ENCODE data around the gene STKLD1.

DNA sequence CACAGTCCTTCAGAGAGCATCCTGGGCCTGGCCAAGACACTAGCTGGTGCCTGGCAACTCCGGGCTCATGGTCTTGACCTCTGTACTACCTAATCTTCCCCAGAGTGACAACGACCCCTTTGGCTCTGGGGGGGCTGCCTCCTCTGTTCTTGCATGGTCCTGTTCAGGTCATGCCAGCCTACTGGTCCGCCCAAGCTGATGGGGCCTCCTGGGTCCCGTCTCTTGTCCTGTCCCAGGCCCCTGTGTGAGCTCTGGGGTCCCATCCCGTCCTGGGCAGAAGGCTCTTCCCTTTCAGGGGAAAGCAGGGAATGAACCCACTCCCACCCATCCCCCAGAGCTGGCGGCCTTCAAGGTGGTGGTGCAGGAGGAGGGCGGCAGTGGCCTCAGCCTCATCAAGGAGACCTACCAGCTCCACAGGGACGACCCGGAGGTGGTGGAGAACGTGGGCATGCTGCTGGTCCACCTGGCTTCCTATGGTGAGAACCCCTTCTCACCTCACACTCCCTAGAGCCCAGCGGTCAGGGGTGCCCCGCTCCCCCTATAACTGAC lies 28.4 kb downstream of the STKLD1 start:
- TF ChIP-seq ARNT (IDR thresholded peaks at IDR 0.05) (no peak), FOXM1 (IDR thresholded peaks at IDR 0.05; ENCODE audit: borderline replicate concordance) (no peak), SUZ12 (IDR thresholded peaks at IDR 0.05) (no peak), ELF4 (IDR thresholded peaks at IDR 0.05) (no peak), ZNF384 (IDR thresholded peaks at IDR 0.05) (no peak), HDGF (IDR thresholded peaks at IDR 0.05; ENCODE audit: borderline replicate concordance) (no peak), SP1 (IDR thresholded peaks at IDR 0.05) (no peak)
